A549 (cell line): ENCODE data around the gene YWHAB.

Experiments used
- CBX8 ChIP-seq: fragments of 200-600 bp; sonication (generic); IDR thresholded peaks from 2 replicates; pipeline ENCODE4 v1.6.1; 2016
- MAFK ChIP-seq: fragments of 450-650 bp; IDR thresholded peaks from 2 replicates; pipeline ENCODE4 v1.6.1; 2014; ENCODE audit not compliant: partially characterized antibody
- SREBF2 ChIP-seq: fragments of 450-650 bp; IDR thresholded peaks from 2 replicates; pipeline ENCODE4 v1.6.1; 2014; ENCODE audit warnings: mild to moderate bottlenecking, moderate library complexity
- TF ChIP-seq, protein P1 (sequence below): fragments of >200 bp; sonication (Bioruptor Twin); formaldehyde crosslinking; IDR thresholded peaks from 3 replicates; pipeline ENCODE4 v1.5.1; 2016

DNA sequence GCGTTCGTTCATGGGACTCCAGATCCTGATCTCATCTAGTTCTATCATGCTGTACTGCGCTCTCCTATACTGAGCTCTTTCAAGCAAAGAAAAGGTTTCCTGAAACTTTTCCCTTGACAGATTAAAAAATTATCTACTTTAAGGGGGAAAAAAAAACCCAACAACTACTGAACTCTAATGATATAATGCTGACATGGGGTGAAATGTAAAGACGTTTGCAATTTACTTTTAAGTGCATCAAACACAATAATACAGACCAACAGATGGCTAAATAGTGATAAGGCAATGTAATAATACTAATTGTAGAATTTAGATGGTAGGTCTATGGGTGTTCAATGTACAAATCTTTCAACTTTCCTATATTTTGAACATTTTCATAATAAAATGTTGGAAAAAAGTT is 58.3 kb downstream of the YWHAB start:
- TF ChIP-seq, protein P1, sequence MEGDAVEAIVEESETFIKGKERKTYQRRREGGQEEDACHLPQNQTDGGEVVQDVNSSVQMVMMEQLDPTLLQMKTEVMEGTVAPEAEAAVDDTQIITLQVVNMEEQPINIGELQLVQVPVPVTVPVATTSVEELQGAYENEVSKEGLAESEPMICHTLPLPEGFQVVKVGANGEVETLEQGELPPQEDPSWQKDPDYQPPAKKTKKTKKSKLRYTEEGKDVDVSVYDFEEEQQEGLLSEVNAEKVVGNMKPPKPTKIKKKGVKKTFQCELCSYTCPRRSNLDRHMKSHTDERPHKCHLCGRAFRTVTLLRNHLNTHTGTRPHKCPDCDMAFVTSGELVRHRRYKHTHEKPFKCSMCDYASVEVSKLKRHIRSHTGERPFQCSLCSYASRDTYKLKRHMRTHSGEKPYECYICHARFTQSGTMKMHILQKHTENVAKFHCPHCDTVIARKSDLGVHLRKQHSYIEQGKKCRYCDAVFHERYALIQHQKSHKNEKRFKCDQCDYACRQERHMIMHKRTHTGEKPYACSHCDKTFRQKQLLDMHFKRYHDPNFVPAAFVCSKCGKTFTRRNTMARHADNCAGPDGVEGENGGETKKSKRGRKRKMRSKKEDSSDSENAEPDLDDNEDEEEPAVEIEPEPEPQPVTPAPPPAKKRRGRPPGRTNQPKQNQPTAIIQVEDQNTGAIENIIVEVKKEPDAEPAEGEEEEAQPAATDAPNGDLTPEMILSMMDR, result no peak
- TF ChIP-seq CBX8, result no peak
- no peak for TF ChIP-seq SREBF2
- peak; percentile 23 for TF ChIP-seq MAFK
